ENCODE data around the gene DDX51.
"Not testable (repeated sequence)": the region's sequence is repeated elsewhere in the genome, so short reads cannot be mapped to it uniquely, and the experiment has no call there.

The DDX51 gene

GRCh38 chr12:132109741-132110140 lies 34.4 kb downstream of the DDX51 start:
- DNase-seq: no peak

GRCh38 chr12:132108211-132108832 lies 35.8 kb downstream of the DDX51 start:
- no peak for DNase-seq

- no peak for DNase-seq
Observed at GRCh38 chr12:132106921-132107320, 37.2 kb downstream of the DDX51 start.

GRCh38 chr12:132105467-132105866 lies 38.7 kb downstream of the DDX51 start:
- no peak for DNase-seq

GRCh38 chr12:132103542-132104308 lies 40.4 kb downstream of the DDX51 start:
- DNase-seq: no peak

- not testable (repeated sequence) for DNase-seq
Observed at GRCh38 chr12:132103072-132103471, 41.0 kb downstream of the DDX51 start.

GRCh38 chr12:132102297-132102696 lies 41.8 kb downstream of the DDX51 start:
- DNase-seq: no peak

- no peak for DNase-seq
Observed at GRCh38 chr12:132100306-132101065, 43.6 kb downstream of the DDX51 start.

GRCh38 chr12:132099739-132100138 lies 44.4 kb downstream of the DDX51 start:
- DNase-seq: no peak

- no peak for DNase-seq
Observed at GRCh38 chr12:132095520-132096409, 48.4 kb downstream of the DDX51 start.

- no peak for DNase-seq
Observed at GRCh38 chr12:132094269-132094891, 49.7 kb downstream of the DDX51 start.

- no peak for DNase-seq
Observed at GRCh38 chr12:132089407-132089910, 54.7 kb downstream of the DDX51 start.
